GM19467 (cell line): ENCODE results near the gene KCNIP3.

Source experiments
- ATAC-seq: cut with Tn5 transposase; IDR thresholded peaks from one replicate; pipeline ENCODE4 v1.9.1; 2021; ENCODE audit warnings: mild to moderate bottlenecking, moderate library complexity; ENCODE audit not compliant: unreplicated experiment

The KCNIP3 gene

DNA sequence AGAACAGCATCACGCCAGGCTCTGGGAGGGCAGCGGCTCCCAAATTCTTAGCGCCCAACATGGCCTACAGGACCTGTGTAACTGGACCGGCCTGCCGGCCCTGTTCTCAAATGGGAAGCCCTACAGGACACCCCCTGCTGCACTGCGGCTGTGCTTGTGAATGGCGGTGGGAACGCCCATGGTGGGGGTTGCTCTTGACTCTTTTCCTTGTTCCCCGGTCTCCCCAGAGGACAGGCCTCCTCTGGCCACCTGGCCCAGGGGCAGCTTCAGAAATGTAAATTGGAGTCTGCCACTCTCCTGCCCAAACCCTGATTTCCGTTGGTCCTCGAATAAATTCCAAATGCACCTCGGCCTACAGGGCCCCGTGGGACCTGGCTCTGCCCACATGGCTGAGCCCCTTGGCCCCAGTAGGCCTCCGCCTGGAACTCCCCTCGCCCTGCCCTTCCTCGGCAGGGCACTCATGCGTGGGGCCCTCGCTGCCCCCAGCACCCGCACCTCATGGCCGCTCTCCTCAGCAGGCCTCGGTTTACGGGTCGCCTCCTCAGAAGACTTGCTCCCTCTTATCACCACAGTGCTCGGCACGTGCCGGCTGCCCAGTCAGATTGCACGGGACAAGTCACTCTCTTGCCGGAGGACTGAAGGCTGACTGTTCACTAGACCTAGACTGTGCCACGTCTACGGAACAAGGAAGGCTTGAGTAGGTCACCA, 29.4 kb downstream of the KCNIP3 start:
- ATAC-seq = no peak

DNA sequence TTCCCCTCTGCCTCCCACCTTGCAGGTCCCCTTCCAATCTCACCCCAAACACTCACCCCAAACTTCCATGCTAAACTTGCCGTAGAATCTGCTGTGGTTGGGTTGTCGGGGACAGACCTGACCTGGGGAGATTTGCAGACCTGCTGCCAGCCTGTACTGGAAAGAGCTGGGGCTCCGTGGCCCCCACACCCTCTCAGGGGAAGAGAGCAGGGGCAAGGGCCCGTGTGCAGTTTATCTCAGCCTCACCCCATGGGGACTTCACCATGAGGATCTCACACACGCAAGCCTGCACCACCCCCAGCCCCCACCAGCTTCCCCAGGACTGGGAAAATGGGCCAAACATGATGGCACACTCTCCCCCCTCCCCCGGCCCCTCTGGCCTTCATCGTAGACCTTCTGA, 30.7 kb downstream of the KCNIP3 start:
- ATAC-seq = no peak

DNA sequence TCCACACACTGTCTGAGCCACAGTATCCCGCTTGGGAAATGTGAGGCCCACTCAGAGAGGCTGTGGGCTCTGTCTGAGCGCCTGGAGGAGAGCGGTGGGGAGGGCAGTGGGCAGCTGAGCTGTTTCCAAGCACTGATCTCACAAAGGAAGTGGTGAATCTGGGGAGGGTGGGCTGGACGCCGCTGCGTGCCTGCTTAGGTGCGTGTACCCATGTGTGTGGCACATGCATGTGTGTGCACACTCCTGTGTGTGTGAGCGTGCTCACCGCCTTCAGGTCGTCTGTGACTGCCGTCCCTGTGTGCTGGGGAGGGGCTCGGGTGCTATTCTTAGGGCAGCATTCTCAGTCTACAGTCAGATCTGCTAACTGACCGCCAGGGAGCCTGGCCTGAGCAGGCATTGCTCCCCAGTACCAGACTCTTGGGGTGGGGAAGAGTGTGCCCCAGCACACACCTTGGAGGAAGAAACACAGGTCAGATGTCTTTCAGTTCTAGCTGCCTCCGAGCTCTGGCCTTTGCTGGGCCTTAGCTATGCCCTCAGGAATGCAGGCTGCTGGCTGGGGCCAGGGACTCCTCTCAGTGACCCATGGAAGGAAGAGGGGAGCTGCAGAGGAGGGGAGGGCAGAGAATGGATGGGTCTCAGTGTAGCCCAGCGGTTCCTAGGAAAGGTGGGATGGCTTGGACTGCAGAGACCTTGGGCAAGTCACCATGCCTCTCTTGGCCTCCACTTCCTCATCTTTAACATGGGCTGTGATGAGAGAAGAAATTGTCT, 31.4 kb downstream of the KCNIP3 start:
- ATAC-seq = no peak

DNA sequence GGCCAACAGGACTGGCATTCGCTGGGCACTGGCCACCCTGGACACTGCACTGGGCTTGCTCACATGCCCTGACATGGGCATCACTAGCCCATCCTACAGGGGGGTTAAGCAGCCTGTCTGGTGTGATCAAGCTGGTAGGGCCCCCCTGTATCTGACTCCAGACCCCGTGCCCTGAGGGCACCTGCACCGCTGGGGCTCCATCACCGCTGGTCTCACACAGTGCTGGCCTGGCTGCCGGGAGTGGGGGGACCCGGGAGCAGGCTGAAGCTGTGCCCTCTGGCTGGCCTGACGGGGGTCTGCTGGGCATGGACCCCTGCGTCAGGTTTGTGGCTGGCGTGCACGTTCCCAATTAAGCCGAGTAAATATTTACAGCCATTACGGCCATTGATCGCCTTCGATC, 32.3 kb downstream of the KCNIP3 start:
- ATAC-seq = no peak

DNA sequence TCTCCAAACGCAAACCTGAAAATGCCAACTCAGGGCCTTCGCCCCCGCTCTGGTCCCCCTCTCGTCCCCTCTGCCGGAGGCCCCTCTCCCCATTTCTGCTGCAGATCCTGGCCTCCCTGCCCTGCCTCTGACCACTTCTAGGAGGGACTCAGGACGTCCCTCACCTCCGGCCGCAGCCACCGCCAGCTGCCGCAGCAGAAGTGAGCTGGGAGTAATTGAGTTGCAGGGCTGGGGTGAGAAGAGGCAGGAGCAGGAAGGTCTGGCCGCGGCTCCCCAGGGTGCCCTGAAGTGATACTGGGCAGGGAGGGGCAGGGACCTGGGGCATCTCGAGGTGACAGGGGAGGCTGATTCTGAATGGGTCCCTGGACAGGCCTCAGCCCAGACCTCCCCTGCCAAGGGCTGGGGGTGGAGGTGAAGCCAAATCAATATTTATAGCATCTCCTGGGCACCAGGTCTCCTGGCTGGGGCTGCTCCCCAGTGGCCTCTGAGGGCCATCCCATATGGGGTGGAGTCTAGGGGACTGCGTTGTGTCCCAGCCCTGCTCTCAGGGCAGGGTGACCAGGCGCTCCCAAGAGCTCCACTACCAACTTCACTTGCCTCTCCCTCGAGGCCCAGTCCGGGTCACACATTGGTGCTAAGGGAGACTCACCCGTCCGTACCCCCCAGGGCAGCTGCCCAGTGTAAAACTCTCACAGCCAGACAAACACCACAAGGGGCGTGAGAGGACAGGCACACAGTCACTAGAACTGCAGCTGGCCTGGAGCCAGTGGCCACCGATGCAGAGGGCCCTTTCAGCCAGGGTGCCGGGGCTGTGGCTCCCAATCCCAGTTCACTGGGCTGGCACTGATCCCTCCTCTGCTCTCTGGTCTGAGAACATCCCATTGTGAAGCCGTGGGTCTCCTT, 33.0 kb downstream of the KCNIP3 start:
- ATAC-seq = no peak

DNA sequence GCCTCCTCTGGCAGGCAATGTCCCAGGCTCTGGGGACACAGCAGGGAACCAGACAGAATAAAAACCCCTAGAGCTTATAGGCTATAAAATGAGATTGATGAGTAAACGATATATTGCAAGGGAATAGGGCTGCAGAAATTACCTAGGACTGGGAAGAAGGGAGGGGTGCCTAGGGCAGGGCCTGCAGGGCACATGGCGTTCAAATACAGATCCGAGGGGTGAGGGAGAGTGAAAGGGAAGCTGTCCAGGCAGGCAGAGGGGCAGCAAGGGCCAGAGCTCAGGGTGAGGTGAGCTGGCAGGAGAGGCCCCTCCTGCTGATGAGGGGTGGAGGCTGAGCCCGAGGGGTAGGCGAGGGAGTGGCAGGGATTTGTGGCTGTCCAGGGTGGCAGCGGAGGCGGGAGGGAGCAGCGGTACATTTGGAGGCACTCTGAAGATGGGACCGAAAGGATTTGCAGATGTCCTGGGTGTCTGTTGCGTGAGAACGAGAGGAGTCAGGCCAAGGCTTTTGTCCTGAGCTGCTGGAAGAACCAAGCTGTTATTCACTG, 33.7 kb downstream of the KCNIP3 start:
- no peak for ATAC-seq

DNA sequence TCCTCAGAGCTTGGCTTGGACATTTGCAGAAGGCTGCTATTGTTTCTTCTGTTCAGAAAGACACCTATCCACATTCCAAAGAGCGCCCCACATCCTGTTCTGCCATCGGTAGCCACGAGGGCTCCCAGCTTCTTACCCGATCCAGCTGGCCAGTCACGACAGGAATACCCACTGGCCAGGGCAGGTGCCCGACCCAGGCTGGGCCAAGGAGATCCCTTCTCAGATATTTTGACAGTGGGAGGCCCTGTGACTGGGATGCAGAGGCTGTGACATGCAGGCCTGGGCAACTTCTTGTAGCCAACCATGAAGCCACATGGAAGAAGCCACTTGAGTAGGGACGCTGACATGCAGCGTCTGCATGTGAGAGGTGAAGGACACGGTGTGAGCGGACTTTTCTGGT, 34.5 kb downstream of the KCNIP3 start:
- no peak for ATAC-seq

DNA sequence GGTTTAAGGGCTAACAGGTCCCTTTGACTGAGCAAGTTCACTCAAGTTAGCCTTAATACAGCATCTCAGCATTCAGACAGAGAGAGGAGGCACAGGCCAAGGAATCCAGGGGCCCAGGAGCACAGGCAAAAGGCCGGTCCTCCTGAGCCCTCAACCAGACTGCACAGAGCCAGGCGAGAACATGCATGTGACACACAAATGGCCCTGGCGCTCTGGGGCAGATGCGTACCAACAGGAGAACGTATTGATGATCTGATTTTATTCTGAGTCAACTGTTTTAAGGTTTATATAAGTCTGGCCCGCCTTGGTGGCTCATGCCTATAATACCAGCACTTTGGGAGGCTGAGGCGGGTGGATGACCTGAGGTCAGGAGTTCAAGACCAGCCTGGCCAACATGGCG, 34.9 kb downstream of the KCNIP3 start:
- no peak for ATAC-seq

DNA sequence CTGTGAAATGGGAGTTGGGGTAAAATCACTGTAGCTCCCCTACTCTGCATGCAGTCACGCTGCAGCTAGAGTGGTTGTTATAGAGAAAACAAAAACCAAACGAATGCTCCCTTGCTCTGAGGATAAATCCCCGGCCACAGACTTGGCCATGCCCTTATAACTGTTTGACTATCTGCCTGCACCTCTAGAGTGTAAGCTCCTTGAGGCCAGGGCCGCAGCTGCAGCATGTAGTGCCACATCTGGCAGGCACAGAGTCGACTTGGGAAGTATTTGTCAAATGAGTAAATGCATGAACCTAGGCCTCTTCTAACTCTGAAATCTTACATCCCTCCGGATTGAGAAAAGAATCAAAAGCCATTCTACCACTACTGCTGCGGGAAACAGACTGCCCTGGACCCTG, 35.9 kb downstream of the KCNIP3 start:
- ATAC-seq = no peak

DNA sequence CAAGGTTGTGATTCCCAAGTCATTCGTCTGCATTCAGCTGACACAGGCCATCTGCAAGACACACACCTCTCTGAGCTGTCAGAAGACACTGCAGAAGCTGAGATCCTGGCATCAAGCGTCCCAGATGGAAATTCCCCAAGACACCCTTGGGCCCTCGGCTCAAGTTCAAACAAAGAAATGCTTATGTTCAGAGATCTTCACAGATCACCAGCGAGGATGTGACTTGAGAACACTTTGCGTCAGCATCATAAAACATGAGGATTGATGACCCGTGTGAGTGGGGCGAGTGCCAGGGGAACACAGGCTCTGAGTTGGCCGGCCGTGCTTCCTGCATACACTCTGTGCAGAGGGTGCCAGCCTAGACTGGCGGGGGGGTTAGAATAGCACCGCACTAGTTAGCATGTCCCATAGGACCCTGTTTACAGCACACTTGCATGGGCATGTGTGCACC, 36.8 kb downstream of the KCNIP3 start:
- no peak for ATAC-seq

DNA sequence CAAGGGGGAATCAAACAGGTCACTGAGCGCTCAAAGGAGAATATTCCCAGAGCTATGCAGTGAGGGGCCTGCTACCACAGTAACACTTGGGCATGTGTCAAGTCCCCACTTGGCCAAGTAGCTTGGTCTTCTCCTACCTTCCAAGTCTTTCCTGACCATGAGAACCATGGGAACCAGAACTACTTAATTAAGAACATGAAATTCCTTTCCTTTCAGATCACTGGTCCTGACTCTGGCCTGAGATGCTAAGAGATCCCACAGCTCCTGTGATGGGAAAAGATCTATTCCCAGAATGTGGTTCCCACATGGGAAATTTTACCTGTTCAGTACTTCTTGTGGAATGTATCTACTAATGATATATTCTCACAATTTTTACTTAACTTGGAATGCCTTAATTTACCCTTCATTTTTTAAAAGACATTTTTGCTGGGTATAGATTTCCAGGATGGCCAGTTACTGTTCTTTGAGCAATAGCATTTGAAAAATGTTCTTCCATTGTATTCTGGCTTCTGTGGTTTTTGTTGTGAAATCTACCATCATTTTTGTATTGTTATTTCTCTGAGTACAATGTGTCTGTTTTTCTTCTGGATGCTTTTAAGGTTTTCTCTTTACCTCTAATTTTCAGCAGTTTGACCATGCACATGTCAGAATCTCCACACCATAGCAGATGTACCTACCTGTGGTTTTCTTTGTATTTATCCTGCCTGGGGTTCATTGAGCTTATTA, 37.9 kb downstream of the KCNIP3 start:
- ATAC-seq = no peak

DNA sequence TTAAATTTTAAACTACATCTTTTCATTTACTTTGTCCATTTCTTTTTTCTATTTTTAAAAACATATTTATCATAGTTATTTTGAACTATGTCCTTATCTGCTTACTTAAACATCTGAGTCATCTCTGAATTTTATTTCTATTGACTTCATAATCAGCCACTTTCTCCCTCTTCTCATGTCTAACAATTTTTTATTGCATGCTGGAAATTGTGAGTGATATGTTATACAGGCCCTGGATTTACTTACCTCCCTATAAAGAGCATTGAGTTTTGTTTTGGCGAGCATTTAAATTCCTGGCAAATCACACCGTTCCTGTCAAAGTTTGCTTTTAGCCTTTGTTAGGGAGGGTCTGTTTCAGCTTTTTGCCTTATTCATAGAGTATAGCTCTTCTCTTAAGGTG, 39.3 kb downstream of the KCNIP3 start:
- ATAC-seq = no peak

DNA sequence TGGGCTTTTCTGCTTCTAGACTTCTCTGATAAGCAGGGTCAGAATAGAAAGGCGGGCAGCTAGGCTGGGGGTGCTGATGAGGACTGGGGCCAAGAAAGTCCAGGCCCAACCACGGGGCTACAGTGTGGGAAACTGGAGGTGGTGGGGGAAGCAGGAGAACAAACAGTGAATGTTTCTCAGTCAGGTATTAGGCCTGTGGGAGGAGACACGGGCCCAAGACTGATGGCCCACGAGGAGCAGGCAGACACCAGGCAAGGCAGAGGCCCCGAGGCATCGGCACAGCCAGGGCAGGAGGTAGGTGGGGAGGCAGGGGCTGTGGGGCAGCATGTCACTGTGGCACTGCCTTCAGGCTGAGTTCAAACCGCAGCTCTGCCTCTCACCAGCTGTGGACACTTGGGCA, 40.7 kb downstream of the KCNIP3 start:
- ATAC-seq = no peak

DNA sequence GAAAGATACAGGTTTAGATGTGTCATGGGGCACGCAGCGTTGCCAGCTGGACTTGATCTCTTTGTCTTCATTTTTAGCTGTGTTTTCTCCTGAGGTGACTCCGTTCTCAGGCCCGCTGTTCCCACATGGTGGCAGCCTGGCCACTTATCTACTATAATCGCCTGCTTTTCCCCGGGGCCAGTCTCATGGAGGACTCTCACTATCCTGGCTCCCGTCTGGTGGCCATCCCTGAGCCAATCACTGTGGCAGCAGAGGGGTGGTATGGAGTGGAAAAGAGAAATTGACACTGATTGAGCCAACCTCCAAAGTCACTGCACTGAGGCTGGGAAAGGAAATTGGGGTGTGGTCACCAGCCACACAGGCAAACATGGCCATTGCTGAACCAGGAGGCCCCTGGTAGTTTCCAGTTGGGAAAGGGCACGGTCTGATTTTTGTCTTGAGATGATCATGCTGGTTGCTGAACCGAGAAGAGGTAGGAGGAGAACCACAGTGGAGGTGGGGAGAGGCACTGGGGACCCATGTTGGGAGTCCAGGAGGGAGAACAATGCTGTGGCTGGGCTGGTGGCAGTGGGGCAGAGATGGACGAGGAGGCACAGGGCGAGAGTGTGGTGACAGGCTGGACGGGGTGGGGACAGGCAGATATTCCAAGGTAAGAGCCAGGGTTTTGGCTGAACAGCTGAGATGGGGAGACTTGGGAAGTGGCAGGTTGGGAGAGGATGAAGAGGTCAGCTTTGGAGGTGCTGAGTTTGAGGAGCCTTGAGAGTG, 45.6 kb downstream of the KCNIP3 start:
- no peak for ATAC-seq

DNA sequence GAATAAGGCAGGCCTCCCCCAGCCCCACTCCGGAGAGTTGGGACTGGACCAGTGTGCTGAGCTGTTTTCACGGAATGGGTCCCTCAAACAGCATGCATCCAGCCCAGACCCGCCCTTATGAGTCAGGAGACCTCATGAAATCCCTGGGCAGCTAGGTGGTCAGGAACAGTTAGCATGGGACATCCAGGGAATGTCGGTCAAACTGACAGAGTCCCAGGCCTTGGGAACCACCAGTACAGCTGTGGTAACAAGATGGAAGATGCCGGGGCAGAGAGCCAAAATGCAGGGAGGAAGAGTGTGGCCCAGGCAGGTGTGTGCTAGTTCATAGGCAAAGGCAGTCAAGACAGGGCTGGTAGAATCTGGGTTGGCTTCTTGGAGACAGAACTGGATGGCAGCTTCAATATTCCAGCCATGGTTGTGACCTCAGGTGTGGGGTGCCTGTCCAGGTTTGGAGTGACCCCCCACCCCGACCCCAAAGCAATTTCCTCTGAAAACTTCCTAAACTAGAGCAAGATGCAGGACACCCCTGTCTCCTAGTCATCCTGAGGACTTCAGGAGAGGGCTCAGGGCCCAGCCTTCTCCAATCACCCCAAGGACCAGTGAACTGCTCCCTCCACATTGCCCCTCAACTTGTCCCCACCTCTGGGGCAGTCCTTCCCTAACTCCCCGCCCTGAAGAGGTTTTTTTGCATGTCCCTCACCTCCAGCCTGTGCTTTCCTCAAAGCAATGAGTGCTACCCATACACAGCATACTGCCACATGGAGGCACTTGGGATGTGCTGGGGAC, 46.5 kb downstream of the KCNIP3 start:
- ATAC-seq = no peak

DNA sequence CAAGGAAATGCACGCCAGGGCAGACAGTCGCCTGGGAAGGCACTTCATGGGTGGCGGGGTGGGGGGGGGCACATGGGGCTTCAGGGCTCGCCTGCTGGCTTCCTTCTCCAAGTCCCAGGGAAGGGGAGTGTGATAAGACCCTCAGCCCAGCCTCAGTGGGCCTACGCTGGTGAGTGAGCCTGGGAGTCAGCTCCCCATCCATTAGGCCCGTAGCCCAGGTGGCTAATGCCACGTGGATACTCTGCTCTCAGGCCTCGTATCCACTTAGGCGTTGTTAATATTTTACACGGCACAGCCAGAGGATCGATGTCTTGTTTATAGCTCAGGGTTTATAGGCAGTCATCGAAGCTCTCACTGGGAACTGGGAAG, 47.1 kb downstream of the KCNIP3 start:
- ATAC-seq = no peak

DNA sequence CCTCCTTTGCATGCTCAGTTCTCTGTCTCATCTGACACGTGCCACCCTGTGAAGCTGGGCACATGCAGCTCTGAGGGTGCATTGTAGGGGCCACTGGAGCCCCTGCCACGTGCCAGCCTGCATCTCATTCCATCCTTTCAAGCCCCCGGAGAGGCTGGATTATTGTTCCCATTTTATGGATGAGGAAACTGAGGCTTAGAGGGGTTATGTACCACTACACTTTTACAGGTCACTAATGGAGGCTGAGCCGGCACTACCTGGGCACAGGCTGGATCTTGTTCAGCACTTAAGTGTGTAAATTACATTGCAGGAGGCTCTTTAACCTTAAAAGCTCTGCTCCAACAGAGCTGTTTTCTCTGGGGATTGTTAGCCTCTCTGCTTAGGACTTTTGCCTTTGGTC, 47.5 kb downstream of the KCNIP3 start:
- no peak for ATAC-seq

DNA sequence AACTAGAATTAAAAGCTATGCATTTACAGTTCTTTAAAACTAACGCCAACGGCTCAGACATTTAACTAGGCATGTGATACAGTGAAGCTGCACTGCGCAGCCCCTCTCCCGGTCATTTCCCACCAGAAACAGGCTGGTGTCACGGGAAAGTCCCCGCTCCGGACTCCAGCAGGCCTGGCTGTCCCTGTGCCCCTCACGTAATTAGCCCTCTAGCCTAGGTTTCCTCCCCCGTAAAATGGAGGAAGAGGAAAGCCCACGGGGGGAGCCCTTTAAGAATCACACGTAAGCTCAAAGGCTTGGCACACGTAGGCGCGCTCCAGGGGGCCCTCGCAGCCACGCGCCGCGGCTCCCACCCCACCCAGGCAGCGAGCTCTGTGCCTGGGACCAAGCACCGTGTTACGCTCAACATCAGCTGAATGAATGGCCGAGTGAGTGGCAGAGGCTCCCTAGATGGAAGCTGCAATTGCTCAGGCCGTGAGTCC, 48.0 kb downstream of the KCNIP3 start:
- ATAC-seq = peak; percentile 9
